Fibroblast of peridontal ligament (primary cell): ENCODE measurements around the gene ADD1.
"Not testable (repeated sequence)": the region's sequence is repeated elsewhere in the genome, so short reads cannot be mapped to it uniquely, and the experiment has no call there.

Experiments
- DNase-seq: peaks from one replicate; pipeline ENCODE4 v3.0.0-alpha.2; 2010; ENCODE audit errors: extremely low read depth

ADD1 gene

DNA sequence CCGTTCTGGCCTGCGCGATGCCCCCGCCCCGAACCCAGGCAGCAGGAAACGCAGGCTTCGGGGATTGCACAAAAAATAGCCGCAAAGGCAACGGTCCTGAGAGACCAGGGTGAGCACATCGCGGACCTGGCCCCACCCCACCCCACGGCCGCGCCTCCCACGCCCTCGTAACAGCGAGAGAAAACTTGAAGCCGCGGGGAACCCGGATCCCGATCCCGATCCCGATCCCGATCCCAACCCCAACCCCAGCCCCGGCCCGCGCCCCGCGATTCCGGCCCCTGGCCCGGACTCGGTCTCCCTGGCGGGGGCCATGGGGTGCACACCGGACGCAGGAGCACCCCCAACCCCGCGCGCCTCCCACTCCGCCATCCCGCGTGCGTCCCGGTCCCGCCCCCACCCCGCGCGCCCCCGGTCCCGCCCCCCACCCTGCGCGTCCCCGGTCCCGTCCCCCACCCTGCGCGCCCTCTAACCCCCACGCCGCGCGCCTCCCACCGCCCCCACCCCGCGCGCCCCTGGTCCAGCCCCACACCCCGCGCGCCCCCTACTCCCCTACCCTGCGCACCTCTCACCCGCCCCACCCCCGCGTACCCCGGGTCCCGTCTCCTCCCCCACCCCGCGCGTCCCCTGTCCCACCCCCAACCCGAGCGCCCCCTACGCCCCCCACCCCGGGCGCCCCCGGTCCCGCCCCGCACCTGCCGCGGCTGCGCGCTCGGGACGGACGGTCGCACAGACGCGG, 90.6 kb downstream of the ADD1 start:
- peak; percentile 40 for DNase-seq

DNA sequence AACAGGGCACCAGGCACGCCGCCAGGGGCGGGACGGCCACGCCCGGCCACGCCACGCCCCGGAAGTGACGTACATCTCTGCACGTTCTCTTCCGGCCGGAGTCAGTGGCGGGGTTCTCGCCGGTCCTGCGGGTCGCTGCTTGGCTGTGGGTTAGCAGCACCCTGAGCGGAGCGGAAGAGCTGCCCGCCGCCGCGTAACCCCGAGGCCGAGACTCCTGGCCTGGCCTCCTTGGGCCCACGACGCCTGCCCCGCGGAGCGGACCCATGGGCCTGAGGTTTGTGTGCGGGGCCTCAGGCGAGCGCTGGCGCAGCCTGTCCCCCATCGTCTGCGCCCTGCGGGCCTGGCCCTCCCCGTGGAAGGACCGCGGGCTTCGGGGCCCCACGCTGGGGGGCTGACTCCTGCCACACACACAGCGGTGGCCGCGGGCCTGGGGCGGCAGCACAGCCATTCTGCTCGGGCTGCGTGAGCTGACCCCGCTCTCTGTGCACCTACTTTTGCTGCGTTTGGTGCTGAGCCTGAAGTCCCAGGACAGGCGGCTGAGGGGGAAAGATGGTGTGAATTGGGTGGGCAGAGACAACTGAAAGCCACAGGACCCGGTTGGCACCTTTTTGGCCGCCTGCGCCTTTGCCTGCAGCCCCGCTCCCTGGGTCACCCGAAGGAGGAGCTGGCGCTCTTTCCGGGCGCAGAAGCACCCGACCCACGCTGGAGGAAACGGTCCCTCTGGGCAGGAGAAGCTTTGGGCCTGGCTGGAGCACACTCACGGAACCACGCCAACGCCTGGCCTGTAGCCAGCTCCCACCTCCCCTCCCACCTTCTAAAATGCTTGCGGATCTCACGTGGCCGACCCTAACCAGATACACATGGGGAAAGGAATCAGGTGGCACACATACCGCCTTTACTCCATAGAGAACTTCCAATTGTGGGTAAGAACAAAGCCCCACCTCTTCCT, 91.4 kb downstream of the ADD1 start:
- peak; percentile 81 for DNase-seq

DNA sequence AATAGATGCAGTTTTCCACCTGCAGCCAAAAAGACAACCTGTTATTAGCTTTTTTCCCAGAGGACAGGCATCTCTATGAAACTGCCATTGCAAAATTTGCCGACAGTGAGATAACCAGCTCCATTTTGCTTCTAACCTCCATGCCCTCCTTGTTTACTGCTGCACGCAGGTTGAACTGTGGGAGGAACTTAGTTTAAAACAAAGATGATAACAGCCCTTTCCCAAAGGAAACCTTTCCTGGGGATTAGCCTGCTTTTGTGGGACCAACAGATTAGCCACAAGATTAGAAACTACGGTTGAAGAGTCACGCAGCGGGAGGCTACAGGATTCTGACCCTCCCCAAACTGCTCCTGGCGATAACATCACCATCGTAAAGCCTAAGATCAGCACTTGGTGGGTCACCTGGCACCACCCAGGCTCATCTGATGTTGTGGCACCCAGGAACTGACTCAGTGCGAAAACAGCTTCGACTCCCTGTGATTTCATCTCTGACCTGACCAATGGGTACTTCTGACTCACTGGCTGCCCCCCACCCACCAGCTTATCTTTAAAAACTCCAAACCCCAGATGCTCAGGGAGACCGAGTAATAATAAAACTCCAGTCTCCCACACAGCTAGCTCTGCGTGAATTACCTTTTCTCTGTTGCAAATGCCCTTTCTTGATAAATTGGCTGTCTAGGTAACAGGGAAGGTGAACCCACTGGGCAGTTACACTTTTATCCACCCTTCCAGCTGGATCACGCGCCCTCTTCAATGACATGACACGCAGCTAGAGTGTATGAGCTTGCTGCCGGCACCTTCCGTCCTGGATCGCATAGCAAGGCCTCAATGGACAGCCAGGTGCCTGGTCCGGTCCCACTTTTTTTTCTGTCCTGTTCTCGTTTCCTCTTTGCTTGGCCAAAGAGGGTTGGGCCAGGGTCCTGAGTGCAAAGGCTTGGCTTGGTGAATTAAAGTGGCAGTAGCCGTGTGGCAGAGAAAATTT, 92.4 kb downstream of the ADD1 start:
- no peak for DNase-seq

DNA sequence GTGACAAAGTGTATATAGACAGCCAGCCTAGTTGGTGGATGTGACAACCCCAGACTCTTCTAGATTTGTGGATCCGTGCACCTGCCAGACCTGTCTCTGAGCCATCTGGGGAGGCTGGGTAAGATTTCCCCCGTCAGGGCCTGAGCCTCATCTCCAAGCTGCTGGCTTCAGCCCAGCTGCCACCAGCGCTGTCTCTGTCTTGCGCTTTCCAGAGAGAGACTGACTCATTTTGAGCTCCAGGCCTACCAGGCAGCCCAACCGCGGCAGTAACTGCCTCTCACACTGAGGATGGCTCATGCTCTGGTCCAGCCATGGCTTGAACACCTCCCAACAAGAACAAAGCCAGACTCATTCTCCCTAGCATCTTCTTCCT, 93.1 kb downstream of the ADD1 start:
- no peak for DNase-seq

DNA sequence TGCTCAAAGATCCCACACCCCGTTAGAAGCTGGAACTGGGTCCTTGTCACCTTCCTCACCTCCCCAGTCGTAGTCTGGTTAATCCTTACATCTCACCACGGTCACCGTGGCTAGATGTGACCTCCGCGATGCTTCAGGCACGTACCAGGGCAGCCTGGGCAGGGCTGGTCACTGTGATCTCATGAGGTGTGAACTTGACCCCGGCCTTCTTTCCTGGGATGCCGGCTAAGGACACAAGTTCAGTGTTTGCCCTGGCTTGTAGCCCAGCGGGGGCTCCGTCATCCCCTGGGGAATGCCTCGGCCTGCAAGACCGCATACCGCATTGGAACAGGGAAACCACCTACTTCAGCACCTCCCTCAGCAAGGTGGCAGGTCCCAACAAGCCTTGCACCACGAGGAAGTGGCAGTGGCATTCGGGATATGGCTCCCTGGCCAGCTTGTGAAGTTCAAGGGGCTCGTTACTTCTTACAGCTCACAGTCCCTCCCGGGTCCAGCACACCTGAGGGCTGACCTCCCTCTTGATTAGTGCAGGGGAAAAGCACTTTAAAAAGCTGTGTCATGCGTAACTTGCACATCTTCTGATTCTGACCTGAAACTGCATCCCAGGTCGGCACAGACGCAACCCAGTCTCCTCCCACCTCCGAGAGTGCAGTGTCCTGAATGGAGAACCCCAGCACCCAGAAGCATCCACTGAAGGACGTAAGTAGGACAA, 93.7 kb downstream of the ADD1 start:
- no peak for DNase-seq

DNA sequence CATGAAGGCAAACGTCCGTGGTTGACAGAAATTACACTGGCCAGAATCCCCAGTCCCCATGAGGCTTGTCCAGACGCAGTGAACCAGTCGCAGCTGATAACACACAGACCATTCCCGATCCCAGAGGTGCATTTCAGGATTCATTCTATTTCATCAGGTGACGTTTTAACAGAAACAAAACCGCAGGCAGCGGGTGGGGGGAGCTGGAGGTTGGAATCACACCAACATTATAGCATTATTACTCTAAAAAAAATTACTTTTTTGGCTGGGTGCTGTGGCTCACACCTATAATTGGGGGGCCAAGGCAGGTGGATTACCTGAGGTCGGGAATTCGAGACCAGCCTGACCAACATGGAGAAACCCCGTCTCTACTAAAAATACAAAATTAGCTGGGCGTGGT, 94.3 kb downstream of the ADD1 start:
- no peak for DNase-seq

DNA sequence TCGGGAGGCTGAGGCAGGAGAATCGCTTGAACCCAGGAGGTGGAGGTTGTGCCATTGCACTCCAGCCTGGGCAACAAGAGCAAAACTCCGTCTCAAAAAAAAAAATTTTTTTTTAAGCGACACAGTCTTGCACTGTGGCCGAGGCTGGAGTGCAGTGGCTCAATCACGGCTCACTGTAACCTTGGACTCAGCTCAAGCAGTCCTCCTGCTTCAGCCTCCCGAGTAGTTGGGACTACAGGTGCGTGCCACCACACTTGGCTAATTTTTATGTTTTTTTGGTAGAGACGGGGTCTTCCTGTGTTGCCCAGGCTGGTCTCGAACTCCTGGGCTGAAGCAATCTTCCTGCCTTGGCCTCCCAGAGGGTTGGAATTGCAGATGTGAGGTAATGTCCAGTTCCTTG, 94.8 kb downstream of the ADD1 start:
- not testable (repeated sequence) for DNase-seq

DNA sequence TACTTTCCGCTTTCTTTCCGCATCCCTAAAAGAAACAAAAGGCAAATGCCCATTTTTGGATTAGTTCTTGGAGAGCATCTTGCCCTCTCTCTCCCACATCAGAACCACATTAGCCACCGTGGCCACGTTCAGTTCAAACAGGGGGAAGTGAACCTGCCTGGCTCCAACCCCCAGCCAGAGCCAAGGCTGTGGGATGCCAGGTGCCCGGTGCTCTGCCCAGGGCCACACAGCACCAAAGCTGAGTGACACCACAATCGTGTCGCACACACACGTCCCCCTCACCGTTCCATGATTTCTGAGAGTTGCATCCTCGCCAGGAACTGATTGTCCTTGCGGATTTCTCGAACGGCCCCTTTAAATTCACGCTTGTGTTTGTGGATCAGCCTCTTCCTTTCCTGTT, 95.3 kb downstream of the ADD1 start:
- no peak for DNase-seq

DNA sequence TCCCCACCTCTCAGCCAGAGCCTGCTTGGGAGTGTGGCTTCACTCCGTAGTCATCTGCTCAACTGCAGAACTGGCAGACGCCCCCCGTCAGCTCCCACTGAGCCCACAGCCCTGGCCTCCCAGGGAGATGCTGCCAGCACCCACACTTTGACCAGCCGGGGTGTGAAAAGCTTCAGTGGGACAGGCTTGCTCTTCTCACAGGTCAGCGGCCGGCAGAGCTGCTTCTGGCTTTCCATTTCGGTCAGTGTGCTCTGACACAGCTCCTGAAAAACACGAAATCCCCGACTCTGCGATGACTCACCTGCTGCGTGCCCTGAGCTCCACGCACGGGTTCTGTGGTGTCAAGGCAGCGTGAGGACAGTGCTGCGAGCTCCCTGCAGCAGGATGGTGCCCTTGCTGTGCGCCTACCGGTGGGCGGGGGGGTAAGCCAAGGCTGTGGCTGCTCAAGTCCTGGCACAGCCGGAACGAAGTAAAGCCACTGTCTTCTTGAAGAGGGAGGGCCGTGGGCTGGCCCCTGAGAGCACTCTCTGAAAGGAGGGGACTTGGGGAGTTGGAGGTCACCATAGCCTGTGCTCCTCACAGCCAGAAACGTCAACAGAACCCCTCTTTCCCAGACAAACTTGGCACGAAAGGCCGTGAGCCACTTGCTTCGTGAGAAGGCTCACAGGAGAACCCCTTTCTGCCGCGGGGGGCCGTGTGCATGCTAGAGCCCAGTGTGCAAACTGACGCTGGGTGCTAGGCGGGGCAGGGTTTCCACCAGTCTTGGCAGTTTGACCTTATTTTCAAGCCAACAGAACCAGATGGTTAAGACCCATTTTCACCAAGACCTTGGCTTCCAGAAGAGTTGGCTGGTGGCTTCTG, 96.0 kb downstream of the ADD1 start:
- DNase-seq: no peak

DNA sequence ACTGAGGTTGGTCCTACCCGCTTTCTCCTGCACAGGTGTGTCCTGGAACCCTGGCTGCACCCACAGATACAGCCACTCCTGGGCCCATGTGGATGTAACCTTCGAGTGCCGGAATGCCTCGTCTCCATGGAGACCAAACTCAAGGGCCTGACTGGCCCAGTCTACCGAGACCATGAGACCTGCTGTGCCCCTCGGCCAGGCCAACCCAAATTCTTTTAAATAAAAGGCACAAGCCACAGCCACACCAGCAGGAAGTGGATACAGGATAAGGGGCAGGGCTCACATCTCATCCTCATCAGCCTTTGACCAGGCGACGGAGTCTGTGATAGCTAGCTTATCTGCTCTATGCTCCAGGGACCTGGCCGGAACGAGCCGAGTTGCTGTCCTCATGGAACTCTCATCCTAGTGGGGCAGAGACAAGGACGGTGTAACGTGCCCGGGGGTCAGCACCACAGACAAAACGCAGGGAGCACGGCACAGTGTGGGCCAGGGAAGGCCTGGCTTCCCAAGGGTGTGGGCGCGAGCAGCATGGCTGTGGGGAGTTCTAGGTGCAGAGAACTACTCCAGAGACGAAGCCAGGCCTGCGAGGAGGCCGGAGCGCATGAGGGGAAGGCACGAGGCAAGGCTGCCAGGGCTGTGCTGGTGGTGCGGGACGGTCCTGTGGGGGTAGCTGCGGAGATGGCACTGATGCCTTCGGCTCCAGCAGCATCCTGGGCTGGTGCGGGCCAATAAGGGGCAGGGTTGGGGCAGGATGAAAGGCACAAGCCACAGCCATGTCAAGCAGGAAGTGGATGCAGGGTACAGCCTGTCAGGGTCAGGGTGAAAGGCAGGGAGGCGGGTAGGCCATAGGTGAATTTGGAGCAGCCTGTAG, 96.9 kb downstream of the ADD1 start:
- no peak for DNase-seq

DNA sequence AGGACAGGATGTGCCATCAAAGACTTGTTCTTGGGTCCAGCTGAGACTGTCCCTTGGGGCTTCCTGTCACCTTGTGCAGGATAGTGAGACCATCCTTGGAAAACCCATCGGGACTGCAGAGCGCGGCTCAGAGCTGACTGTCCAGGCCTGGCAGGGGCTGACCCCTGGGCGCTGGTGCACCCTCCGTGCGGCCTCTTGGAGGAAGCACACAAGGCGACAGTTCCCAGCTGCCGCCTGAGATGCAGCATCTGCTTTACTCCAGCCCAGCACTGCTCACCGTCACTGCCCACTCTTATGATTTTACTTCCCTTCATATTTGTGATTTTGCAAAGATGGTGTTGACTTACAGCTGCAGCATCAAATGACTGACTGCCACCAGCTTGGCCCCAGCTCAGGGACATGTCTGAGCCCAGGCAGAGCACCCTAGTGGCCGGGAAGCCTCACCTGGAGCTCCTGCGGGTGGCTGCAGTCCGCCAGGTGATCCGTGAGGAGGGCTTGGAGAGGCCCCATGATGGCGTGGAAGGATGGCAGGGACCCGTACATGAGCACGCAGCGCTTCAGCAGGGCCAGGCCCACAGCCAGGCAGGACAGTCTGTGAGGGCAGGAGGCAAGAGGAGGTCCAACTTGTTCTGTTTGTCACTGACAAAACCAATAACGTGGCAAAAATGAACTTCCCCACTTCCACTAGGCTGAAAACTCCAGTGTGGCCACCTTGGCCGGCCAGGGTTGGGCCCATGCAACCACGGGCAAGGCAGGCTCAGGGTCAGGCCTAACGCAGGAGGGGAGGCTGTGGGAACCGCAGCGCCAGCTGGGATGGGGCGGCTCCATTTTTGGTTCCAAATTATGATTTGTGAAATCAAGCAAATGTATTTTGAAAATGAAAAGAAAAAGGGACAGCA, 97.7 kb downstream of the ADD1 start:
- no peak for DNase-seq

DNA sequence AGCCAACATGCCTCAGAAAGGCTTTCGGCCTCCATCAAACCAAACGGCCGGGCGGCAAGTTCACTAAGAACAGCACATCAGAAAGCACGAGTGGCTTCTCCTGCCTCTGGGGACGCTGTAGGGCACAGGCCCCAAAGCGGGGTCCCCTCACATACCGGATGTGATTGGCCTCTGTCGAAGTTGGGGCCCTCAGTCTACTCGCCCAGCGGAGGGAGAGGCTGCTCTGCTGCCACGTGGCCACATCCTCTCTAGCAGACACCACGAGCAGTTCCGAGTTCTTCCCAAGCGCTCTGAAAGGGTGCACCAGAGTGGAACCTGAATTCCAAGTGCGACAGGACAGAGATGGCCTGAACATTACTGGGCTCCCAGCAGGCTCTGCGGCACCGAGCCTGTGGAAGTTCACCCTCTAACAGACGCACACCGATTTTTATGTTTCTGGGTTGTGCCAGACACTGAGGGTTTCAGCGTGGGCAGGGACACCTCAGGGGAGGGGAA, 98.4 kb downstream of the ADD1 start:
- DNase-seq: no peak

DNA sequence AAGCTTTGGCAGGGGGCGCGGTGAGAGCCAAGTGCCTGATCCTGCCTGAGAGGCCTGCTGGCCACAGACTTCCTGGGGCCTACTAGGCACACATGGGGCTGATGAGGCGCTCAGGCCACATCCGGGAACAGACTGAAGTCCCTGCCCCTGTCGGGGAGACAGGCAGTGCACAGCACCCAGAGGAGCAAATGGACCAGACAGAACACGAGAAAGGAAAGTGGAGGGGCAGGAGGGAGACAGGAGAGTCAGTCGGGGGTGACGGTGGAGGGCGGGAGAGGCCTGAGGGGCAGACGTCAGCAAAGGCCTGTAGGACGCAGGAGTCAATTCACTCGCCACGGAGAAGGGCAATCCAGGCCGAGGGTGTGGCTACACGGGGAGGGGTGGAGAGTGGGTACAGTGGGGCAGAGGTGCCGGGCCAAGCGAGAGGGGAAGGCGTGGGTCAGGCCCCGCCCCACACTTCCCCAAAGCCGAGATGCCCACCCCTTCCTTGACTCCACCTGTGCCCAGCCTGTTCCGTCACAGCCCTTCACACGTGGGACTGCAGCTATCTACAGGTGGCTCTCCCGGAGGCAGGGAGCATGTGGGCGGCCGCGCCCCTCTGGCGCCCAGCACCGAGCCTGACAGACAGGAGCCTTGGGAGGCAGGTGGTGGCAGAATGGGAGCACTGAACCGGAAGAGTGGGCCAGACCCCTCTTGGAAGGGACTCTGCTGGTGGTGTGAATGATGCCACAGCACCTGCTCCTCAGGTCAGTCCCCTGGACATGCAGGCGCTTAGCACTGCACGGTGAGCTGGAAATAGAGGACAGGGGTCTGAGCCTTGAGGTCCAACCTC, 99.1 kb downstream of the ADD1 start:
- no peak for DNase-seq

DNA sequence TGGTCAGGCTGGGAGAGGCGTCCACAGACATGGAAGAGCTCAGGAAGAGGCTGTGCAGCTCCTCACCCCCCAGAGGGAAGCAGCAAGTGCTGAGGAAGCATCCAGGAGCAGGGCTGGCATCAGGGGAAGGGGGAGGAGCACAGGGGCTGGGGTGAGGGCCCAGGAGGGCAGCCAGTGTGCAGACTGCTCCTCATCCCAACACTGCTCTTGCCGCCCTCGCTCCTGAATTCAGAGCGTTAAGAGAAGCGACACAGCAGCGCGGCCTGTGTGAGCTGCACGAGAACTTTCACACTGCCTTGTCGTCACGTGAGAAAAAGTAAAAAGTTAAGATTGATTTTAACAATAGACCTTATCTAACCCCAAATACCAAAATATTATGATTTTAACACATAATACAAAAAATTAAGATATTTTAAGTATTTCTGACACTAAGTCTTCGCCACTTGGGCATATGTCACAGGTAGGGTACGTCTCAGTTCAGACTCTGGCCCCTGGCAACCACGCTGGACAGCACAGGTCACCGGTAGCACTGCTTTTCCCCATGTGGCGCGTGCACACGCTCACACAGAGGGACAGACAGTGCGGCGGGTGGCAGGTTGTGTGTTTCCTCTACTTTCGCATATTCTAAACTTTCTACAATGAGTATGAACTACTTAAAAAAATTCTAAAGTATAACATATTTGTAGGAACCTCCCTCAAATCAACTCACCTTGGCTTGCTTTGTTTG, 99.9 kb downstream of the ADD1 start:
- no peak for DNase-seq

DNA sequence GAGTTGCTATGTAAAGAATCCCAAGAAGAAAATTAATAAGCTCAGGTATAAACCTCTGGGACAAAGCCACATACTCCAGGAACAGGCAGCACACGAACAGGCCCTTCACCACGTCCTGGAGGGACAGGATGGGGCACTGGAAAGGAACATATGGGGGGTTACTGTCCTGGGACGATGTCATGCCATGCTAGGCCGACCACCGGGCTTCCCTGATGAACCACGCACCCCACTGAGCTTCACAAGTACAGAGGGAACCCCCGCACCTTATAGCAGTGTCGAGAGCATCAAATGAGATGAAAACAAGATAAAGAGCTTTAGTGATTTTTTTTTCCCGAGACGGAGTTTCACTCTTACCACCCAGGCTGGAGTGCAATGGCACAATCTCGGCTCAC, 100.4 kb downstream of the ADD1 start:
- no peak for DNase-seq
